Measurements from ENCODE around the gene TRERF1.

Gene TRERF1

GRCh38 chr6:42292004-42292740 lies 159.6 kb downstream of the TRERF1 start:
- FAIRE-seq (peak; percentile 30), DNase-seq (ENCODE audit: insufficient read length) (no peak)
- TF ChIP-seq POLR2A (IDR thresholded peaks at IDR 0.05; ENCODE audit: low read depth, low read length) (no peak), POLR2AphosphoS5 (IDR thresholded peaks at IDR 0.05; ENCODE audit: low read depth, low read length) (no peak), TAF1 (IDR thresholded peaks at IDR 0.05; ENCODE audit: borderline replicate concordance, low read depth, low read length) (no peak)

GRCh38 chr6:42287756-42288155 lies 164.0 kb downstream of the TRERF1 start:
- TF ChIP-seq TAF1 (IDR thresholded peaks at IDR 0.05; ENCODE audit: borderline replicate concordance, low read depth, low read length) = no peak
- no peak for TF ChIP-seq POLR2A (IDR thresholded peaks at IDR 0.05; ENCODE audit: low read depth, low read length)
- no peak for TF ChIP-seq POLR2AphosphoS5 (IDR thresholded peaks at IDR 0.05; ENCODE audit: low read depth, low read length)
- no peak for FAIRE-seq

DNA sequence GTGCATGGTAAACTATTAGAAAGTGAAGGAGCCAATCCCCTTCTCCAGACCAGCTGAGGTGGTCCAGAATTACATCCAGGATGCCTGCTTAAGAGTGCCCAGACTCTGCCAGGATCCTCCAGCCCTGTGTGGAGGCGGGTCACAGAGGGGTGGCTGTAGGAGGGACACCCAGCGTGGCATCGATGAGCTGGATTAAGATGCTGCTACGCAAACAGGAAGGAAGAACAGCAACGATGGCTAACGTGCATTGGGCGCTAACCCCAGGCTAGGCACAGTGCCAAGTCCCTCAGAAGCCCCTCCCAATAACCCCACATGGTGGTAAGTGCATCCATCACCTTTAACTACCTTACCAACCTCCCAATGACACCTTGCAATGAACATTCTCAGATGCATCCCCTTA lies 170.2 kb downstream of the TRERF1 start:
- no peak for TF ChIP-seq POLR2A (IDR thresholded peaks at IDR 0.05; ENCODE audit: low read depth, low read length)
- TF ChIP-seq POLR2AphosphoS5 (IDR thresholded peaks at IDR 0.05; ENCODE audit: low read depth, low read length) = no peak
- TF ChIP-seq TAF1 (IDR thresholded peaks at IDR 0.05; ENCODE audit: borderline replicate concordance, low read depth, low read length) = no peak
- no peak for FAIRE-seq
- DNase-seq (ENCODE audit: insufficient read length) = no peak

More at GRCh38 chr6:42287756-42288155, 164.0 kb downstream of the TRERF1 start:
- no peak for DNase-seq (ENCODE audit: insufficient read length)

DNA sequence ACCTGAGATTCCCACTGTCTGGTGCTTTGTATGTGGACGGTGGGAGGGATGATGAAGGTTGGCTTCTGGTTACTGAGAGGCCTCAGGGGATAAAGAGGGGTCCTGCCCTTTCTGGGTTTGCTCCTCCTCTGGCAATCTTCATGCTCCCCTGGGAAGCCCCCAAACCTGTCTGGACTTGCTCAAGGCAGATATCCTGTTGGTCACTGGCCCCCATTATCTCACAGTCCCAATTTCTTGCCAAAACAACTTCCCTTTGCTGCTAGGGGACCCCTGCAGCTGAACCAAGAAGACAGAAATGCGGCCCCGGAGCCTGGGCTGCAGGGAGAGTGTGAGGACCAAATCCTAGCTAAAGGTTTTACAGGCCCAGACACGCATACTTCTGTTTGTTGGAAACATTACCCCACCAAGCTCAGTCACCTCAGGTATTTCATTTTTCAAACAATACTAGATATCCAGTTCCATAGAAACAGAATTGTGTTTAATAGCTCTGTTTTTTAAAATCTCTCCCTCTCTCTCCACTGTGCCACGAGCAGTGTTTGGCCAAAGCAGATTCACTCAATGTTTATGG lies 170.7 kb downstream of the TRERF1 start:
- FAIRE-seq (no peak), DNase-seq (ENCODE audit: insufficient read length) (no peak)
- TF ChIP-seq POLR2A (IDR thresholded peaks at IDR 0.05; ENCODE audit: low read depth, low read length) = no peak
- TF ChIP-seq POLR2AphosphoS5 (IDR thresholded peaks at IDR 0.05; ENCODE audit: low read depth, low read length) = no peak
- TF ChIP-seq TAF1 (IDR thresholded peaks at IDR 0.05; ENCODE audit: borderline replicate concordance, low read depth, low read length) = no peak

GRCh38 chr6:42279966-42280629 lies 171.6 kb downstream of the TRERF1 start:
- TF ChIP-seq POLR2A (IDR thresholded peaks at IDR 0.05; ENCODE audit: low read depth, low read length) = no peak
- TF ChIP-seq TAF1 (IDR thresholded peaks at IDR 0.05; ENCODE audit: borderline replicate concordance, low read depth, low read length) = no peak
- no peak for TF ChIP-seq POLR2AphosphoS5 (IDR thresholded peaks at IDR 0.05; ENCODE audit: low read depth, low read length)
- DNase-seq (ENCODE audit: insufficient read length) (no peak), FAIRE-seq (no peak)

GRCh38 chr6:42279144-42279781 lies 172.5 kb downstream of the TRERF1 start:
- DNase-seq (ENCODE audit: insufficient read length) (no peak), FAIRE-seq (no peak)
- TF ChIP-seq POLR2A (IDR thresholded peaks at IDR 0.05; ENCODE audit: low read depth, low read length) = no peak
- TF ChIP-seq POLR2AphosphoS5 (IDR thresholded peaks at IDR 0.05; ENCODE audit: low read depth, low read length) = no peak
- TF ChIP-seq TAF1 (IDR thresholded peaks at IDR 0.05; ENCODE audit: borderline replicate concordance, low read depth, low read length) = no peak

- FAIRE-seq (peak; percentile 17), DNase-seq (ENCODE audit: insufficient read length) (no peak)
- TF ChIP-seq POLR2A (IDR thresholded peaks at IDR 0.05; ENCODE audit: low read depth, low read length) = no peak
- no peak for TF ChIP-seq TAF1 (IDR thresholded peaks at IDR 0.05; ENCODE audit: borderline replicate concordance, low read depth, low read length)
- TF ChIP-seq POLR2AphosphoS5 (IDR thresholded peaks at IDR 0.05; ENCODE audit: low read depth, low read length) = no peak
Observed at GRCh38 chr6:42278131-42278853, 173.4 kb downstream of the TRERF1 start.

GRCh38 chr6:42276034-42276890 lies 175.5 kb downstream of the TRERF1 start:
- no peak for DNase-seq (ENCODE audit: insufficient read length)
- FAIRE-seq = no peak
- no peak for TF ChIP-seq POLR2A (IDR thresholded peaks at IDR 0.05; ENCODE audit: low read depth, low read length)
- no peak for TF ChIP-seq POLR2AphosphoS5 (IDR thresholded peaks at IDR 0.05; ENCODE audit: low read depth, low read length)
- no peak for TF ChIP-seq TAF1 (IDR thresholded peaks at IDR 0.05; ENCODE audit: borderline replicate concordance, low read depth, low read length)

- no peak for TF ChIP-seq TAF1 (IDR thresholded peaks at IDR 0.05; ENCODE audit: borderline replicate concordance, low read depth, low read length)
- no peak for TF ChIP-seq POLR2AphosphoS5 (IDR thresholded peaks at IDR 0.05; ENCODE audit: low read depth, low read length)
- no peak for TF ChIP-seq POLR2A (IDR thresholded peaks at IDR 0.05; ENCODE audit: low read depth, low read length)
- no peak for FAIRE-seq
Observed at GRCh38 chr6:42275376-42276033, 176.2 kb downstream of the TRERF1 start.

DNA sequence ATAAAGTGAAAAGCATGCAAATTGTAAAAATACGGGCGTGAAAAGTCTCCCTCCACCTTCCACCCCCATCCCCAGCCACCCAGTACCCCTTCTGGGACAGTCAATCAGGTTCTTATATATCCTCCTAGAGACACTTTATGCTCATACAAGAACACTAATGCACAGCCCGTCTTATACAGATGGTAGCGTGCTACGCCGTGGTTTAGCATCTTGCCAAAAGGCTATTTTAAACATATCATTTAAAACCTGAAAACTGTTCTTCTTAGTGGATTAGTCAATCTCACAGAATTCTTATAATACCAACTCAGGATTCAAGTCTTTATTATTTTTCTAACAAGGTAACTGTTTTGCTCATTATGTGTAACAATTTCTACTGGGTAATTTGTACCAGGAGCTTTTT lies 176.8 kb downstream of the TRERF1 start:
- no peak for TF ChIP-seq TAF1 (IDR thresholded peaks at IDR 0.05; ENCODE audit: borderline replicate concordance, low read depth, low read length)
- TF ChIP-seq POLR2AphosphoS5 (IDR thresholded peaks at IDR 0.05; ENCODE audit: low read depth, low read length) = no peak
- no peak for TF ChIP-seq POLR2A (IDR thresholded peaks at IDR 0.05; ENCODE audit: low read depth, low read length)
- DNase-seq (ENCODE audit: insufficient read length) (no peak), FAIRE-seq (no peak)

More at GRCh38 chr6:42275376-42276033, 176.2 kb downstream of the TRERF1 start:
- no peak for DNase-seq (ENCODE audit: insufficient read length)
